WI38 (cell line): ENCODE data around the gene DCDC2.
"Not testable (repeated sequence)": the region's sequence is repeated elsewhere in the genome, so short reads cannot be mapped to it uniquely, and the experiment has no call there.

Experiments
- H3K4me3 ChIP-seq: 2 replicates; pipeline ENCODE4 v1.5.1; 2011; ENCODE audit warnings: low read depth, mild to moderate bottlenecking, control low read depth, low read length
- CTCF ChIP-seq: IDR thresholded peaks from 2 replicates; pipeline ENCODE4 v1.5.1; 2012; ENCODE audit warnings: low read depth, mild to moderate bottlenecking, control low read depth, low read length

Gene DCDC2

DNA sequence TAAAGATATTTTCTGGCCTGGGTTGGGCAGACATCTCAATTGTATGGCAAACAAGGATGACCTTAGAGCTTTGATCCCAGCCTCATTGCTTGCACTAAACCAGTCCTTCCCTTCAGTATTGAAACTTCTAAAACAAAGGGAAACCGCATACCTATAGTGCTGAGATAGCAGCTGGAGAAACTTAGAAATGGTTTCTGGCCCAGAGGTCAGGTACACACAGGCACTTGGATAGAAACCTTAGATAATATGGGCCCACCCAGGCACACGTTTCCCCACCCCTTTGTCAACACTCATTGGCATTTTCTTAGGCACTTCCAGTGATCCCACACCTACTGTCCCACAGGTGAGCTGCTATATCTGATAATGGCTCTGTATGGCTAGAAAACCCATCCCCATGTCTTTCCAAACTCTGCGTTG, 209.7 kb downstream of the DCDC2 start:
- no peak overlapping the region for H3K4me3 ChIP-seq
- no peak for TF ChIP-seq CTCF

GRCh38 chr6:24147511-24148153, 210.2 kb downstream of the DCDC2 start:
- no peak overlapping the region for H3K4me3 ChIP-seq
- no peak for TF ChIP-seq CTCF

GRCh38 chr6:24146871-24147270, 211.0 kb downstream of the DCDC2 start:
- no peak overlapping the region for H3K4me3 ChIP-seq
- TF ChIP-seq CTCF: no peak

GRCh38 chr6:24145690-24146131, 212.1 kb downstream of the DCDC2 start:
- no peak for TF ChIP-seq CTCF

GRCh38 chr6:24142733-24143132, 215.1 kb downstream of the DCDC2 start:
- not testable (repeated sequence) for H3K4me3 ChIP-seq

More at GRCh38 chr6:24145690-24146131, 212.1 kb downstream of the DCDC2 start:
- H3K4me3 ChIP-seq: no peak overlapping the region

GRCh38 chr6:24140591-24140990, 217.3 kb downstream of the DCDC2 start:
- no peak for TF ChIP-seq CTCF
- H3K4me3 ChIP-seq: no peak overlapping the region

DNA sequence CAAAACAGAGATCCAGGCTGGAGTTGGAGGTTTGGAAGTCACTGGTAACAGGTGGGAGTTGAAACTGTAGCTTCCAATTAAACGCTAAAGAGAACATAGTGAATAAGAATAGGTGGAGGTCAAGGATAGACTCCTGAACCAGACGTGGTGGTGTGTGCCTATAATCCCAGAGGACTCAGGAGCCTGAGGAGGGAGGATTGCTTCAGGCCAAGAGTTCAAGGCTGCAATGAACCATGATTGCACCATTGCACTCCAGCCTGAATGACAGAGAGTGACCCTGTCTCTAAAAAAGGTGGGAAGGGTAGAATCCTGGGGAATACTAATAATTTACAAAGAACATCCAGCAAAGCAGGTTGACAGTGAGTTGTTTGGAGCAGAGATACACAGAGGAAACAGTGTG, 218.2 kb downstream of the DCDC2 start:
- no peak overlapping the region for H3K4me3 ChIP-seq
- no peak for TF ChIP-seq CTCF

DNA sequence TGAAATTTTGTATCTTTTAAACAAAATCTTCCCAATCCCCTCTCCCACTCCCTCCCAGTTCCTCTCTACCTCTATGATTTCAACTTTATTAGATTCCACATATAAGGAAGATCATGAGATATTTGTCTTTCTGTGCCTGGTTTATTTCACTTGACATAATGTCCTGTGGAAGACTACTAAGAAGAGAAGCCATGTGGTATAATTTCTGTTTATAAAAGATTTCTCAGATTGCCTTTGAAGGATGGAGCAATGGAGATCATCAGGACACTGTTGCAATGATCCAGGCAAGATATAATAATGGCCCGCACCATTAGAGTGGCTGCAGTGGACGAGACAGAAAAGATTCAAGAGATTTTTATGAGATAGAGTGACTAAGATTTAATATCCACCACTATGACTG, 218.8 kb downstream of the DCDC2 start:
- no peak for TF ChIP-seq CTCF
- no peak overlapping the region for H3K4me3 ChIP-seq
